Ovary (tissue), 3 donors: Measurements from ENCODE around the gene TRANK1.

ENCODE experiments used
- CTCF ChIP-seq, 3 donors: fragments of 450-650 bp in 2 of 3; fragments of 200-600 bp in 1 of 3; IDR thresholded peaks; one replicate each; pipeline versions ENCODE4 v1.5.1 to v1.8.0; 2016 to 2022; ENCODE audit warnings: antibody characterized with exemption in 3 of 3, mild to moderate bottlenecking in 1 of 3
- EP300 ChIP-seq: sonication (generic); formaldehyde crosslinking; IDR thresholded peaks from one replicate; pipeline ENCODE4 v1.6.1; 2017; ENCODE audit warnings: antibody characterized with exemption
- POLR2A ChIP-seq: fragments of 450-650 bp; IDR thresholded peaks from one replicate; pipeline ENCODE4 v1.6.1; 2017; ENCODE audit warnings: antibody characterized with exemption, mild to moderate bottlenecking, moderate library complexity
- donor health status: DM: no; HTN: no; CAD: no.

- TF ChIP-seq CTCF (IDR thresholded peaks at IDR 0.05), result no peak
- no peak for TF ChIP-seq POLR2A
- no peak for TF ChIP-seq EP300
Observed at GRCh38 chr3:36881735-36882134, 63.1 kb downstream of the TRANK1 start.
